Measurements from ENCODE around the gene WNK4.

GRCh38 chr17:42772945-42773289, 7.5 kb upstream of the WNK4 start:
- no peak for TF ChIP-seq POLR2A (IDR thresholded peaks at IDR 0.05)
- TF ChIP-seq CTCF (IDR thresholded peaks at IDR 0.05), result no peak
